ENCODE results near the gene KLF13. TPM values are rescaled to one million over a fixed set of nuclear protein-coding genes. Genes with fewer than 3 reads are reported as not detected.

Gene KLF13
- polyA plus RNA-seq, 1 experiment: 16.8 TPM

- H3K4me3 ChIP-seq (ENCODE audit: low read depth, low read length): no peak overlapping the region
- H3K9me3 ChIP-seq (ENCODE audit: control insufficient read depth, insufficient read depth, low read length): peaks cover 9% of the 10 kb centered on the region
- CTCF ChIA-PET: interaction anchor here (1.1 kb wide), 1 partner anchor 179 kb away, joined by 3 read pairs; no protein-coding TSS in a partner anchor
- POLR2A ChIA-PET: no interaction called here
- no peak for DNase-seq (ENCODE audit: low read depth, low spot score)
- H3K27me3 ChIP-seq (ENCODE audit: control insufficient read depth, insufficient read depth, low read length): peaks cover 36% of the 10 kb centered on the region
- H3K27ac ChIP-seq (ENCODE audit: low read depth, low read length): no peak overlapping the region
- no peak for TF ChIP-seq CTCF (IDR thresholded peaks at IDR 0.05; ENCODE audit: low read depth, low read length)
Measured at GRCh38 chr15:31309893-31310606, 16.6 kb upstream of the KLF13 start.

- Histone ChIP-seq H3K27me3 (ENCODE audit: control insufficient read depth, insufficient read depth, low read length) (peaks cover 32% of the 10 kb centered on the region), H3K4me3 (ENCODE audit: low read depth, low read length) (no peak overlapping the region), H3K27ac (ENCODE audit: low read depth, low read length) (no peak overlapping the region), H3K9me3 (ENCODE audit: control insufficient read depth, insufficient read depth, low read length) (peaks cover 9% of the 10 kb centered on the region)
- CTCF ChIA-PET: interaction anchor here (0.6 kb wide), 1 partner anchor 99 kb away, joined by 4 read pairs; no protein-coding TSS in a partner anchor
- POLR2A ChIA-PET: interaction anchor here (0.7 kb wide), 1 partner anchor 38 kb away, joined by 4 read pairs; no protein-coding TSS in a partner anchor
- no peak for DNase-seq (ENCODE audit: low read depth, low spot score)
- TF ChIP-seq CTCF (IDR thresholded peaks at IDR 0.05; ENCODE audit: low read depth, low read length): no peak
Measured at GRCh38 chr15:31311735-31312619, 14.7 kb upstream of the KLF13 start.

GRCh38 chr15:31313223-31313622, 13.4 kb upstream of the KLF13 start:
- Histone ChIP-seq H3K9me3 (ENCODE audit: control insufficient read depth, insufficient read depth, low read length) (peaks cover 9% of the 10 kb centered on the region), H3K27me3 (ENCODE audit: control insufficient read depth, insufficient read depth, low read length) (peaks cover 36% of the 10 kb centered on the region), H3K27ac (ENCODE audit: low read depth, low read length) (no peak overlapping the region), H3K4me3 (ENCODE audit: low read depth, low read length) (no peak overlapping the region)
- CTCF ChIA-PET: interaction anchor here (0.7 kb wide), 1 partner anchor 176 kb away, joined by 5 read pairs; no protein-coding TSS in a partner anchor
- POLR2A ChIA-PET: no interaction called here
- DNase-seq (ENCODE audit: low read depth, low spot score): no peak
- no peak for TF ChIP-seq CTCF (IDR thresholded peaks at IDR 0.05; ENCODE audit: low read depth, low read length)

- H3K4me3 ChIP-seq (ENCODE audit: low read depth, low read length): no peak overlapping the region
- no peak overlapping the region for H3K27ac ChIP-seq (ENCODE audit: low read depth, low read length)
- peaks cover 40% of the 10 kb centered on the region for H3K27me3 ChIP-seq (ENCODE audit: control insufficient read depth, insufficient read depth, low read length)
- H3K9me3 ChIP-seq (ENCODE audit: control insufficient read depth, insufficient read depth, low read length): peaks cover 9% of the 10 kb centered on the region
- CTCF ChIA-PET: no interaction called here
- TF ChIP-seq CTCF (IDR thresholded peaks at IDR 0.05; ENCODE audit: low read depth, low read length): no peak
- no peak for DNase-seq (ENCODE audit: low read depth, low spot score)
- POLR2A ChIA-PET: no interaction called here
Measured at GRCh38 chr15:31314380-31314779, 12.3 kb upstream of the KLF13 start.

All from AG04450 (cell line).